ENCODE data around the gene FAM227B. TPM values are rescaled to one million over a fixed set of nuclear protein-coding genes. Genes with fewer than 3 reads are reported as not detected.

Gene FAM227B
- total RNA-seq, 1 experiment from 2014 or later = 2.6 TPM

GRCh38 chr15:49467746-49468480, 152.7 kb downstream of the FAM227B start:
- DNase-seq (ENCODE audit: low read depth, low spot score) = no peak
- in situ Hi-C loops (cut with HindIII; ENCODE audit: low pct_unique_long_range_greater_than_20kb, low sequenced_read_pairs) = no loop called here

- DNase-seq (ENCODE audit: low read depth, low spot score) = no peak
- in situ Hi-C loops (cut with HindIII; ENCODE audit: low pct_unique_long_range_greater_than_20kb, low sequenced_read_pairs) = no loop called here
These were observed 154.5 kb downstream of the FAM227B start for GRCh38 chr15:49466119-49466518.

GRCh38 chr15:49464522-49464921, 156.1 kb downstream of the FAM227B start:
- DNase-seq (ENCODE audit: low read depth, low spot score) = no peak
- in situ Hi-C loops (cut with HindIII; ENCODE audit: low pct_unique_long_range_greater_than_20kb, low sequenced_read_pairs) = no loop called here

- no peak for DNase-seq (ENCODE audit: low read depth, low spot score)
- in situ Hi-C loops (cut with HindIII; ENCODE audit: low pct_unique_long_range_greater_than_20kb, low sequenced_read_pairs) = no loop called here
These were observed 158.3 kb downstream of the FAM227B start for GRCh38 chr15:49462232-49462844.

GRCh38 chr15:49460411-49460941, 160.1 kb downstream of the FAM227B start:
- DNase-seq (ENCODE audit: low read depth, low spot score) = no peak
- in situ Hi-C loops (cut with HindIII; ENCODE audit: low pct_unique_long_range_greater_than_20kb, low sequenced_read_pairs) = no loop called here

GRCh38 chr15:49458145-49458544, 162.5 kb downstream of the FAM227B start:
- no peak for DNase-seq (ENCODE audit: low read depth, low spot score)
- in situ Hi-C loops (cut with HindIII; ENCODE audit: low pct_unique_long_range_greater_than_20kb, low sequenced_read_pairs) = no loop called here

DNA sequence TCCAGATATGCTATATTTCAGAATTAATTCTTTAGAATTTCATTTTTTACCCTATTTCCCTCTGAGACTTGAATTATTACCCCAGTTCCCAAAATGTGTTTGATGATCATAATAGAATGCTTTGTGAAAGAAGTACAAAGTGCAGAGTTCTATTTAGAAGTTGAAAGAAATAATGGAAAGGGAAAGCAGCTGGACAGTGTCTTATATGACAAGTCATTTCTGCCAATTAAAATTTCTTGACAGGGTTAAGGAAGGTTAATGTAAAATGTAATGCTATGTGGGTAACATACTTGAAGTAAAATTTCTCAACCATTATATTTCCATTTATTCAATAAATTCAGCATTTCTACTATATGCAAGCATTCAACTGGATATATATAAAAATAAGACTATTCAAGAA, 164.5 kb downstream of the FAM227B start:
- DNase-seq (ENCODE audit: low read depth, low spot score) = no peak
- in situ Hi-C loops (cut with HindIII; ENCODE audit: low pct_unique_long_range_greater_than_20kb, low sequenced_read_pairs) = no loop called here

- DNase-seq (ENCODE audit: low read depth, low spot score) = no peak
- in situ Hi-C loops (cut with HindIII; ENCODE audit: low pct_unique_long_range_greater_than_20kb, low sequenced_read_pairs) = no loop called here
These were observed 168.0 kb downstream of the FAM227B start for GRCh38 chr15:49452595-49452994.

- DNase-seq (ENCODE audit: low read depth, low spot score) = peak; percentile 40
- in situ Hi-C loops (cut with HindIII; ENCODE audit: low pct_unique_long_range_greater_than_20kb, low sequenced_read_pairs) = no loop called here
These were observed 178.8 kb downstream of the FAM227B start for GRCh38 chr15:49441816-49442215.

DNA sequence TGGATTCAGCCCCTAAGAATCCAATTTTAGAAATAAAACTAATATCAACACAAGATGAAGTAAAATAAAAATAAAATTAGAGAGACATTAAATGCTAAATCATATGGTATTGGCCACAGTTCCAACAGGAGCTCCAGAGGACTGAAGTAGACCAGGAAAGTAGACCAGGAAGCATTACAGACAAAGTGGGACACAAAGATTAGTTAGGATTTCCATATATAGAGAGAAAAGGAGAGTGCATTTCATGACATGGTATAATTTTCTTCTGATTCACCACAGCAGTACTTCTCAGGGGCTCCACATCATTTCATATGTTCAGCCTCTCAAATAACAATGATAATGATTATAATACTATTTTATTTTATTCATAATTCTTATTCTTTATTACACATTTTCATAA, 179.3 kb downstream of the FAM227B start:
- no peak for DNase-seq (ENCODE audit: low read depth, low spot score)
- in situ Hi-C loops (cut with HindIII; ENCODE audit: low pct_unique_long_range_greater_than_20kb, low sequenced_read_pairs) = no loop called here

DNA sequence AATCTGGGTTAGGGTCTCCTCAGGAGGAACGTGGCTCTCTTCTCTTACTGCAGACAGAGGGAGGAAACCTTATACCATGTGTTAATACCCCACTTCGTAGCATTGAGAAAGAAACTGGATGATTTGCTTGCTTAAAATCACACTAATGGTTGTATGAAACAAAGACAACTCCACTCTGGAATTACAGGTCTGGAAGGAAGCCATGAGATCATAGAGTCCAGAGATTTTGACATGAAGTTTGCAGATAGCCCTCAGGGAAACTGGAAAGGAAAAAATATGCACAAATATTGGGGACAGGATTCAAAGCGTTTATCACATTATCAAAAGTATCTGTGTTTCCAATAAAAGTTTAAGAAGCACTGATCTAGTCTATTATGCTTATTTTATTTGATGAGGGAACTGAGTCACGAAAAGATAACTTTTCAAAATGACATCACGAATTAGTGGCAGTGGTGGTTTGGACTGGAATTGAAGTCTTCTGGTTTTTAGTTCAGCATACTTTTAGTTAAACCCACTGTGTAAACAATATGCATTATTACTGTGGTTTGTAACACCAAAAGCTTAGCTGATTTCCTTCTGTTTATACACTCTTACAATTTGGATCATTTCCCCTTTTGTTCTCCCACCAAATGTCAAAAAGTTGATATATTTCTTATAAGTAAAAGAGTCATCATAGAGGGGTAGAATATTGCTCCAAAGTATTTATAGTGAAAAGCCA, 180.8 kb downstream of the FAM227B start:
- DNase-seq (ENCODE audit: low read depth, low spot score) = no peak

DNA sequence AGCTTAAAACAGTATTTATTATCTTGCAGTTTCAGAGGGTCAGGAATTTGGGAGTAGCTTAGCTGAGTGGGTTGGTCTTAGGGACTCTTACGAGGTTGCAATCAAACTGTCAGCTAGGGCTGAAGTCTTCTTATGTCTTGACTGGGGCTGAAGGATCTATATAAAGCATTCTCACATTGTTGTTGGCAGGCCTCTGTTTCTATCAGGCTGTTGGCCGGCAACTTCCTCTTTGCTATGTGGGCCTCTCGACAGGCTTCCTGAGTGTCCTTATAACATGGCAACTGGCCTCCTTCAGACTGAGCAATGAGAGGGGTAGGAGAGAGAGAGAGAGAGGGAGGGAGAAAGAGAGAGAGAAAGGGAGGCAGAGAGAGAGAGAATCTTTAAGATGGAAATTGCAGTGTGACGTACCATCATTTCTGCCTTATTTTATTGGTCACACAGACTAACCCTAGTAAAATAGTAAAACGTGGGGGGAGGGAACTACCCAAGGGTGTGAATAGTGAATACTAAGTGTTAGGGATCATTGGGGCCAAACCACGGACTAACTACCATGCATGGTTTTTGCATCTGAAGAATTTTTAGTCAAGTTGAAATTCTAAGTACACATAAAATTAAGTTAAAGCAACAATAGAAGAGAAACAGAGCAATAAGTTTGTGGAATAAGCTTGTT, 181.5 kb downstream of the FAM227B start:
- DNase-seq (ENCODE audit: low read depth, low spot score) = no peak
- in situ Hi-C loops (cut with HindIII; ENCODE audit: low pct_unique_long_range_greater_than_20kb, low sequenced_read_pairs) = no loop called here

More for the DNA sequence above, 180.8 kb downstream of the FAM227B start:
- in situ Hi-C loops (cut with HindIII; ENCODE audit: low pct_unique_long_range_greater_than_20kb, low sequenced_read_pairs) = no loop called here

DNA sequence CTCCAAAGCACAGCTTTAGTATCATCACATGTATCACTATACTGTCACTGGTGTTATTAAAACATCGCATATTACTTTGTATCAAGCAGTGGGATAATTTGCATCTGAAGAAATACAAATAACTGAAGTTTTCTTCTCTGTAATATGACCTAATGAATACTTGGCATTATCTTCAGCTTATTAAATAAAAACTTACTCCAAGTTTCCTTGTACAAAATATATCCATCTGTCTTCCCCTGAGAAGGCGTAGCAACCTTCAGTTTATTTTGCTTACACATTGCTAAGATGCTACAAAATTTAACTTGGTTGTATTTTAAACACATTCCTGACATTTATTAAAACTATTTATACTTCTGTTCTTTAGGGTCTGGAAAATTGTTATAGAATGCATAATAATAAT, 183.9 kb downstream of the FAM227B start:
- in situ Hi-C loops (cut with HindIII; ENCODE audit: low pct_unique_long_range_greater_than_20kb, low sequenced_read_pairs) = no loop called here
- DNase-seq (ENCODE audit: low read depth, low spot score) = no peak

- in situ Hi-C loops (cut with HindIII; ENCODE audit: low pct_unique_long_range_greater_than_20kb, low sequenced_read_pairs) = no loop called here
These were observed 185.4 kb downstream of the FAM227B start for GRCh38 chr15:49435174-49435573.

GRCh38 chr15:49430046-49430445, 190.6 kb downstream of the FAM227B start:
- in situ Hi-C loops (cut with HindIII; ENCODE audit: low pct_unique_long_range_greater_than_20kb, low sequenced_read_pairs) = no loop called here
- no peak for DNase-seq (ENCODE audit: low read depth, low spot score)

More at GRCh38 chr15:49435174-49435573, 185.4 kb downstream of the FAM227B start:
- DNase-seq (ENCODE audit: low read depth, low spot score) = no peak

GRCh38 chr15:49428409-49429095, 192.1 kb downstream of the FAM227B start:
- DNase-seq (ENCODE audit: low read depth, low spot score) = no peak
- in situ Hi-C loops (cut with HindIII; ENCODE audit: low pct_unique_long_range_greater_than_20kb, low sequenced_read_pairs) = no loop called here

GRCh38 chr15:49427372-49427771, 193.2 kb downstream of the FAM227B start:
- in situ Hi-C loops (cut with HindIII; ENCODE audit: low pct_unique_long_range_greater_than_20kb, low sequenced_read_pairs) = no loop called here
- no peak for DNase-seq (ENCODE audit: low read depth, low spot score)
